A549 treated with Mapracorat at 1 μM for 4 hours (cell line): ENCODE measurements around the gene CH25H. TPM values are rescaled to one million over a fixed set of nuclear protein-coding genes. Genes with fewer than 3 reads are reported as not detected.

Source experiments
- total RNA-seq: library from RNA; stranded (reverse); fragments of 200-300 nt; extraction: Qiagen RNA extraction; gene quantifications from 5 replicates; pipeline ENCODE4 v1.2.3, GENCODE V29; 2022

The CH25H gene, protein sequence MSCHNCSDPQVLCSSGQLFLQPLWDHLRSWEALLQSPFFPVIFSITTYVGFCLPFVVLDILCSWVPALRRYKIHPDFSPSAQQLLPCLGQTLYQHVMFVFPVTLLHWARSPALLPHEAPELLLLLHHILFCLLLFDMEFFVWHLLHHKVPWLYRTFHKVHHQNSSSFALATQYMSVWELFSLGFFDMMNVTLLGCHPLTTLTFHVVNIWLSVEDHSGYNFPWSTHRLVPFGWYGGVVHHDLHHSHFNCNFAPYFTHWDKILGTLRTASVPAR
- 0.12 to 0.36 TPM (median 0.32 TPM) in 5 replicates for total RNA-seq

DNA sequence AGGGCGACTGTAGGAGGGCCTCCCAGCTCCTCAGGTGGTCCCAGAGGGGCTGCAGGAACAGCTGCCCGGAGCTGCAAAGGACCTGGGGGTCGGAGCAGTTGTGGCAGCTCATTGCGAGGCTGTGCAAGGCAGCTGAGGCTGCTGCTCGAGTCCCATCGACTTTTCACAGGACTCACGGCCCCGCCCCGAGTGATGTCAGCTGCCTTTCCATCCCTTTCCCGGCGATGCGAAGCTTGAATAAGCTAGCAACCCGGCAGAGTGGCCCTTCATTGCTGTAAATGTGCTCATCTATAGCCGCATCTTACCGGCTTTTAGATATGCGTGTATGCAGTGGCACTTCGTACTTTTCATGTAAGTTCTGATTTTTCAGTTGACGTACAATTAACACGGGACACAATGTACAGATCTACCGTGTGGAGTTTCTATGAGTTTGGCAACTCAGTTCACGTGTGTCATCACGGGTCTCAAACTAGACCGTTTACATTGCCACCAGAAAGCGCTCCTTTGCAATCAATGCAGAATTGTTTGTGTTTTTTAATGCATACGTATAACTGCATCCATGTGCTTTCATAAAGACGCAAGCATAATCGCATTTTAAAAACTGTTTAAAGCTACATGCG, at the start of gene CH25H:
Gene CH25H, minus strand, starts transcription at position 137 of the 620 bp plus-strand sequence. Its CDS starts 25 bp downstream, at position 112.

DNA sequence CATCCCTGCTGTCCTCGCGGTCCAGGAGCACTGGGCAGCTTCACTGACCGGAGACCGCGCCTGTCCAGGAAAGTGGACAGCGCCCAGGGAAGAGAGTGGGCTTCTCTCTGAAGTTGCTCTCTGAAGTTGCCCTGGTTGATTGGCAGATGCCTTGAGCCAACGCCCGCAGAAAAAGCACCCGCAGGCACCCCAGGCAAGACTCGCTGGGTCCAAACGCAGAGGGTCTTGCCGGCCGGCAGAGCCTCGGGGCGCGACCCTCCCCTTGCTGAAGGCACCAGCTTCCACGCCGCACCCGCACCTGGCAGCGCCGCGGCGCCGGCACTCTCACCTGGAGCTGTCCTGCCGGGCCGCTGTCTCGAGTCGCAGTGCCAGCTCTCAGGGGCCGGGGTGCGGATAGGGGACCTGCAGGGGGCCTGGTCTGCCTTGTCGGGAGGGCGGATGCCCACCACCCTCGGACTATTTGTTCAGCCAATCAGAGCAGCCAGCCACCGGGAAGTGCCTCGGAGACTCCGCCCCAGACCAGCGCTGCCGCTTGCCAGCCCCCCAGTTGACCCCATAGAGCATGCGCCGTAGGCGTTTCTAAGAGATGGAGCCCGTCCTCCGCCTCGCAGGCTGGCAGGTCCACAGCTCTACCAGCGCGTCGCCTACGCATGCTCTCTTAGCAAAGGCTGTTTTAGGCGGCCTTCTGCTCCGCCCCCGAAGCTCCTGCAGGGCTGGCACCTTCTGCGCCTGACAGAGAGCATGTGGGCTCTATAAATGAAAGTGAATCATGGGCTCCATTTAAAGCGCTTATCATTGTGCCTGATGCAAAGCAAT, 44.5 kb upstream of the CH25H start, which contains the start of gene LIPA:
Gene LIPA, minus strand, starts transcription at position 367 of the 816 bp plus-strand sequence. CDS start 4,127 bp downstream, outside the sequence.

Other genes starting within 250 kb of the CH25H start
- 28.4 to 35.6 TPM (median 29.9 TPM) in 5 replicates for gene FAS, start 216.5 kb downstream of the CH25H start, total RNA-seq
- 43.4 to 52.0 TPM (median 48.9 TPM) in 5 replicates for gene LIPA, start 44.5 kb upstream of the CH25H start, total RNA-seq
- 1.8 to 2.8 TPM (median 2.4 TPM) in 5 replicates for gene IFIT2, start 94.7 kb upstream of the CH25H start, total RNA-seq
- gene IFIT3, start 120.7 kb upstream of the CH25H start, total RNA-seq: 4.1 to 5.5 TPM (median 5.0 TPM) in 5 replicates
- not detected in 5 replicates for gene IFIT1B, start 170.7 kb upstream of the CH25H start, total RNA-seq
- gene IFIT1, start 185.3 kb upstream of the CH25H start, total RNA-seq: 3.5 to 5.5 TPM (median 4.7 TPM) in 5 replicates
- gene IFIT5, start 207.3 kb upstream of the CH25H start, total RNA-seq: 7.6 to 11.6 TPM (median 8.8 TPM) in 5 replicates